Measurements from ENCODE around the gene SLC9A3. TPM values are rescaled to one million over a fixed set of nuclear protein-coding genes. Genes with fewer than 3 reads are reported as not detected.
"Not testable (repeated sequence)": the region's sequence is repeated elsewhere in the genome, so short reads cannot be mapped to it uniquely, and the experiment has no call there.

The SLC9A3 gene
- total RNA-seq, 1 experiment from 2014 or later = 1.9 TPM

GRCh38 chr5:488241-488640, 36.0 kb downstream of the SLC9A3 start:
- TF ChIP-seq CTCF (conservative IDR thresholded peaks at IDR 0.05; ENCODE audit: low read depth, low read length) = no peak
- TF ChIP-seq EZH2 (IDR thresholded peaks at IDR 0.05; ENCODE audit: borderline replicate concordance, low read depth, low read length, poor library complexity, severe bottlenecking) = no peak
- peaks cover 14% of the 10 kb centered on the region for H3K27me3 ChIP-seq (replicated peaks; ENCODE audit: insufficient read depth, low read depth, low read length, poor library complexity)
- no TSS peak for BruUV-seq (replicated peaks)

GRCh38 chr5:486597-486996, 37.7 kb downstream of the SLC9A3 start:
- intact Hi-C loops (cut with micrococcal nuclease; ENCODE audit: unreplicated experiment); BruUV-seq (replicated peaks); CTCF ChIA-PET: not testable (repeated sequence)

More at GRCh38 chr5:488241-488640, 36.0 kb downstream of the SLC9A3 start:
- Histone ChIP-seq H3K4me1 (ENCODE audit: insufficient read depth, low read length, poor library complexity, severe bottlenecking) (no peaks in the 10 kb centered on the region), H3K27ac (ENCODE audit: low read depth, low read length, poor library complexity, severe bottlenecking) (no peak overlapping the region), H3K9me3 (ENCODE audit: low read depth, low read length, poor library complexity, severe bottlenecking) (no peaks in the 10 kb centered on the region), H3K4me3 (ENCODE audit: low read depth, low read length, poor library complexity, severe bottlenecking) (no peak overlapping the region), H3K36me3 (ENCODE audit: insufficient read depth, low read length, poor library complexity, severe bottlenecking) (no peaks in the 10 kb centered on the region)
- CTCF ChIA-PET = no interaction called here
- no peak for DNase-seq (ENCODE audit: low spot score)
- POLR2A ChIA-PET (ENCODE audit: low non-redundant PET) = no interaction called here
- intact Hi-C loops (cut with micrococcal nuclease; ENCODE audit: unreplicated experiment) = no loop called here

GRCh38 chr5:485946-486491, 38.2 kb downstream of the SLC9A3 start:
- TF ChIP-seq EZH2 (IDR thresholded peaks at IDR 0.05; ENCODE audit: borderline replicate concordance, low read depth, low read length, poor library complexity, severe bottlenecking) (no peak), CTCF (conservative IDR thresholded peaks at IDR 0.05; ENCODE audit: low read depth, low read length) (no peak)
- DNase-seq (ENCODE audit: low spot score) = peak; percentile 27
- Histone ChIP-seq H3K9me3 (ENCODE audit: low read depth, low read length, poor library complexity, severe bottlenecking) (no peaks in the 10 kb centered on the region), H3K27me3 (replicated peaks; ENCODE audit: insufficient read depth, low read depth, low read length, poor library complexity) (peaks cover 5% of the 10 kb centered on the region), H3K36me3 (ENCODE audit: insufficient read depth, low read length, poor library complexity, severe bottlenecking) (no peaks in the 10 kb centered on the region), H3K4me3 (ENCODE audit: low read depth, low read length, poor library complexity, severe bottlenecking) (no peak overlapping the region), H3K27ac (ENCODE audit: low read depth, low read length, poor library complexity, severe bottlenecking) (no peak overlapping the region), H3K4me1 (ENCODE audit: insufficient read depth, low read length, poor library complexity, severe bottlenecking) (no peaks in the 10 kb centered on the region)
- BruUV-seq (replicated peaks) = no TSS peak
- ChIA-PET CTCF (no interaction called here), POLR2A (ENCODE audit: low non-redundant PET) (no interaction called here)
- intact Hi-C loops (cut with micrococcal nuclease; ENCODE audit: unreplicated experiment) = no loop called here

More at GRCh38 chr5:486597-486996, 37.7 kb downstream of the SLC9A3 start:
- H3K27me3 ChIP-seq (replicated peaks; ENCODE audit: insufficient read depth, low read depth, low read length, poor library complexity); H3K36me3 ChIP-seq (ENCODE audit: insufficient read depth, low read length, poor library complexity, severe bottlenecking); H3K9me3 ChIP-seq (ENCODE audit: low read depth, low read length, poor library complexity, severe bottlenecking); DNase-seq (ENCODE audit: low spot score); H3K27ac ChIP-seq (ENCODE audit: low read depth, low read length, poor library complexity, severe bottlenecking); H3K4me3 ChIP-seq (ENCODE audit: low read depth, low read length, poor library complexity, severe bottlenecking); H3K4me1 ChIP-seq (ENCODE audit: insufficient read depth, low read length, poor library complexity, severe bottlenecking); POLR2A ChIA-PET (ENCODE audit: low non-redundant PET): not testable (repeated sequence)

Data from A673 (cell line).